HG02840 (cell line): ENCODE results near the gene GMPPB.
"Not testable (repeated sequence)": the region's sequence is repeated elsewhere in the genome, so short reads cannot be mapped to it uniquely, and the experiment has no call there.

Source experiments
- ATAC-seq: cut with Tn5 transposase; IDR thresholded peaks from one replicate; pipeline ENCODE4 v1.9.1; 2021; ENCODE audit warnings: mild to moderate bottlenecking, moderate library complexity, moderate number of reproducible peaks; ENCODE audit not compliant: unreplicated experiment, low FRiP score

The GMPPB gene

GRCh38 chr3:49723628-49724551, at the start of gene GMPPB:
Gene GMPPB (minus strand): TSS chr3:49723951. CDS start chr3:49723726, 225 bp downstream.
- peak; percentile 65 for ATAC-seq

GRCh38 chr3:49772703-49773102, 49.0 kb upstream of the GMPPB start:
- no peak for ATAC-seq

GRCh38 chr3:49771340-49771938, 47.7 kb upstream of the GMPPB start:
- ATAC-seq: no peak

- no peak for ATAC-seq
These were observed 46.2 kb upstream of the GMPPB start for GRCh38 chr3:49769926-49770325.

GRCh38 chr3:49769286-49769915, 45.6 kb upstream of the GMPPB start:
- ATAC-seq: no peak

- ATAC-seq: no peak
These were observed 40.2 kb upstream of the GMPPB start for GRCh38 chr3:49763981-49764380.

GRCh38 chr3:49761661-49762060, 37.9 kb upstream of the GMPPB start:
- no peak for ATAC-seq

GRCh38 chr3:49759226-49759625, 35.5 kb upstream of the GMPPB start:
- no peak for ATAC-seq

- no peak for ATAC-seq
These were observed 33.4 kb upstream of the GMPPB start for GRCh38 chr3:49757197-49757596.

- ATAC-seq: no peak
These were observed 32.3 kb upstream of the GMPPB start for GRCh38 chr3:49756036-49756435.

- no peak for ATAC-seq
These were observed 30.8 kb upstream of the GMPPB start for GRCh38 chr3:49754536-49754935.

GRCh38 chr3:49751501-49751900, 27.8 kb upstream of the GMPPB start:
- no peak for ATAC-seq

- no peak for ATAC-seq
These were observed 26.3 kb upstream of the GMPPB start for GRCh38 chr3:49750056-49750455.

- ATAC-seq: not testable (repeated sequence)
These were observed 25.1 kb upstream of the GMPPB start for GRCh38 chr3:49748874-49749273.

GRCh38 chr3:49747792-49748480, 24.2 kb upstream of the GMPPB start:
- no peak for ATAC-seq

- ATAC-seq: no peak
These were observed 22.2 kb upstream of the GMPPB start for GRCh38 chr3:49745986-49746385.

GRCh38 chr3:49740427-49740826, 16.7 kb upstream of the GMPPB start:
- no peak for ATAC-seq

- no peak for ATAC-seq
These were observed 14.4 kb upstream of the GMPPB start for GRCh38 chr3:49738067-49738713.

- no peak for ATAC-seq
These were observed 11.0 kb upstream of the GMPPB start for GRCh38 chr3:49734752-49735151.

GRCh38 chr3:49733551-49733950, 9.8 kb upstream of the GMPPB start:
- no peak for ATAC-seq
